CD4-positive, alpha-beta T cell treated with Interleukin-17A for 4 hours (primary cell): ENCODE results near the gene KCNT2.
"Not testable (repeated sequence)": the region's sequence is repeated elsewhere in the genome, so short reads cannot be mapped to it uniquely, and the experiment has no call there.

Experiments used
- DNase-seq: peaks from one replicate; pipeline ENCODE4 v3.0.0-alpha.2; 2020; ENCODE audit warnings: mixed read lengths

Gene KCNT2

DNA sequence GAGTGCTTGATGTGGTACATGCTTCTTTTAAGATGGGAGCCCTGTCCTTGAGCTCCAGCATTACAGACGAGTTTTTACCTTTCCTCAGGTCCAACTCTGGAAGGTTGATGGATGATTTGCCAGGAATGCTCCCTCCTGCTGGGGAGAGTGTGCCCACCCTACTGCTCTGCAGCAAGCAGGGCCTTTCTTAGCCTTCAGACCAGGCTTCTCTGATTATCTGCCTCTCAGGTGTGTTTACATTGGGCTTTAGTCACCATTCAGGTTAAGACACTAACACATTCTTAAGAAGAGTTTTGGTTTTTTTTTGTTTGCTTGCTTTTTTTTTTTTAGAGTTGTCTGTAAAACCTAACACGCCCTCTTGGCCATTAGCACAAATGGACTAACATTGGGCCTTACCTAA lies 301.8 kb downstream of the KCNT2 start:
- no peak for DNase-seq

DNA sequence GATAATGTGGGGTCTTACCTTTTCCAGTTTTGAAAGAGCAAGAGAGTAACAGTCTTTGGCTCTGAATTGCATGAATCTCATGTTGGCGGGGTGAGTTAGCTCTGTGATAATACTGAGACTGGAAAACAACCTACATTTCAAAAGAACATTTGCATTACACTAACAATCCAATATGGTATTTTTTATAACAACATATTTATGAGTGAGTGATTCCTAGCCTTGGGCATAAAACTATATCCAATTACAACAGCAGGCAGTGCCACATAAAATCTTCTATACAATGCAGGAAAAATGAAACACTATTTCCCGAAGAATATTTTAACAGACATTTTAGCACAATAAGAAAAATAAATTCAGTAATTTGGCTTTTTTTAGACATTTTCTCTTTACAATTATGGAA lies 303.0 kb downstream of the KCNT2 start:
- DNase-seq, result no peak

DNA sequence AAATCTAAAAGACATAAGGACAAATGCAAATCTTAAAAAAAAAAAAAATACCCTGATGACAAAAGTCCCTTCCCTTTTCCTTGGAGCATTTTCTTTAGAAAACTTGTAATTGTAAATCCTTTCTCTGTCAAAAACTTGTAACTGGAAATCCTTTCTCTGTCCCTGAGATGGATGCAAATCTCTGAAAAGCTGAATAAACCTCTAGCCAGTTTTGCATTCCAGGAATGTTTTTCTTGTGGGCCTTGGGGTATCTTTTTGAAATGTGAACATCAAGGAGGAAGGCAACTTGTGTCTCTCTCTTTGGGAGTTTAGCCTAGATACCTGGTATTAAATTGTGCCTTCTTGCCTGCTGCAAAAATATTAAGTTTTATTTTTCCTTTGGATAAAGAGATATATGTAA lies 305.3 kb downstream of the KCNT2 start:
- DNase-seq, result no peak

DNA sequence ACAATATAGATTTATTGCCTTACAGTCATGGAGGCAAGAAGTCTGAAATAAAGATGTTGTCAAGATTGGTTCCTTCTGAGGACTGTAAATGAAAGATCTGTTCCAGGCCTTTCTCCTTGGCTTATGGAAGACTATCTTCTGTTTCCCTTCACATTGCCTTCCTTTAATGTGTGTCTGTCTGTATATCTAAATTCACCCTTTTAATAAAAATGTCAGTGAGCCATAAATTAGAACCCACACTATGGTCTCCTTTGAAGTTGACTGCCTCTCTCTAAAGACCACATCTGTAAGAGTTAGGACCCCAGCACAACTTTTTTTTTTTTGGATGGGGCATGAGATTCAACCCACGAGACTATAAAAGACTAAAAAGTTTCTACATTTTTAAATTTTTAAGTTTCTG lies 305.8 kb downstream of the KCNT2 start:
- DNase-seq, result no peak

DNA sequence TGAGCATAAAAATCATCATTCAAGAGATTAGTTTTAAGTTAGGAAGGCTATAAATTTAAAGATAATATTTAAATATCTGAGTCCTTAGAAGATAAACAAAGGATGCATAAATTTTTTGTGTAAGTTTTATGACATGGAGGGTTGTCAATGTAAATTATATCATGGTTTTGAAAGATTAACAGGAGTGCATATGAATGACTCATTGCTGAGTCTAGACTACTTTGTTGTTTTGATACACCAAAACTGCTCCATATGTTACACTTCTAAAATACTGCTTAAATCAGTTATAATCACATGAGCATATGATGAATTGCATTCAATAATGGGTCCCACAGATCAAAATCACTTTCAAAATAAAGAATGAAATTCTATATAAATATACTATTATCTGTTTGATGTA lies 312.5 kb downstream of the KCNT2 start:
- no peak for DNase-seq

DNA sequence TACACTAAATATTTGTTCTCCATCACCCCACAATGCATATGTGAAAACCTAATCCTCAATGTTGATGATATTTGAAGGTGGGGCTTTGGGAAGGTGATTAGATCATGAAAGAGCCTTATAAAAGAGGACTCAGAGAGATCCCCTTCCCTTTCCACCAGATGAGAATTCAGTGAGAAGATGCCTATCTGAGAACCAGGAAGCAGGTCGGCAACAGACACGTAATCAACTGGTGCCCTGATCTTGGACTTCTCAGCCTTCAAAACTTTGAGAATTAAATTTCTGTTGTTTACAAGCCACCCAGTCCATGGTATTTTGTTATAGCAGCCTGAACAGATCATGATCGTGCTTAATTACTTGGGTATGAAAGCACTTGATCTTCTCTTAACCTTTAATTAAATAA lies 329.4 kb downstream of the KCNT2 start:
- DNase-seq, result no peak

DNA sequence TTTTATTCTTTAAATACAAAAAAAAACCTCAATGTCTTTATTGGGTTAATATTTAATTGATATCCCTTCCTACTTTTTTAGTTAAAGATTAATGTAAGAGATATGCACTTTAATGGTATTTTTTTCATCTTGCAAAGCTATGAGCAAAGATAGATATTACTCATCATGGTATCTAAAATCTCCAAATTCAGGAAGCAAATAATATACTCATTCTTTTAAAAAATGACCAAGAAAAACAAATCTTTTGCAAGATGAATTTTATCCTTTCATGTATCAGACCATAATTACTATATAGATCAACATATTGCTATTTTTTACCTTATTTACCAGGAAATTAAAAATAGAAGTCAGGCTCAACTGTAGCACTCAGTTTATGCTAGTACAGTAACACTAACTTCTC lies 330.4 kb downstream of the KCNT2 start:
- DNase-seq, result no peak

DNA sequence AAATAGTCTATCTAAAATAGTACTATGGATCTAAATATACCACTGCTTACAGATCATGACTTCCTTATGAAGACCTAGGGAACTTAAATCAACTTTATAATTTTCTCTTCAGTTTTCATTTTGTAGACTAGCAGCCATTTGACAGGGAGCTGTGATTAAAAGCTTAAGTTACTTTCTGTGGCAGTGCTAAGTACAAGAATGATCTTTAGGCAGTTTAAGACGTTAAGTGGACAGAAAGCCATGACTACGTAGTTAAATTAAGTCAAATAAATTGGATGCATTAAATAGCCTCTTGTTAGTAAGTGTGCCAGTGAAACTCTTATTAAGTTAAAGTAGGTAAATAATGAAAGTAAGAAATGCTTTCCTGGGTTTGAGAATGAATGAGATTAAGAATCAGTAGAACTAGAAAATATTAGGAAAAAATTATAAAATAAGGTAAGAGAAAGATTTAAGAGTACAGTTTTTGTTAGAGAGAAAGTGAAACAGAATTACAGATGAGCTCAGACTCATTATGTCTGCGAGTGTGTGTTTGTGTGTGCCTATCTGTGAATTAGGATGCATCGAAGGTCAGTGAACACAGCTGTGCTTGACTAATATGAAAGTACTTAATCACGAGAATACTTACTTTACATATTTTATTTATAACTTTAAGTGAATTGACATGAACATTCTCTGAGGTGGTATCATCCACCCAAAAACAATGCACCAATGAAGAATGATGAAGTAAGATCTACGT lies 336.9 kb downstream of the KCNT2 start:
- DNase-seq, result no peak

DNA sequence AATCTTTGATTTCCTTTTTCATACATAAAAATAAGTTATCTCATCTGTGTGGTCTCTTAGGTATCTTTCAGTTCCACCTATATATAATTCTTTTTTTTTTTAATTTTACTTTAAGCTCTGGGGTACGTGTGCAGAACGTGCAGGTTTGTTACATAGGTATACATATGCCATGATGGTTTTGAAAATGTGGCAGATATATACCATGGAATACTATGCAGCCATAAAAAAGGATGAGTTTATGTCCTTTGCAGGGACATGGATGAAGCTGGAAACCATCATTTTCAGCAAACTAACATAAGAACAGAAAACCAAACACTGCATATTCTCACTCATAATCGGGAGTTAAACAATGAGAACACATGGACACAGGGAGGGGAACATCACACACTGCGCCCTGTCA lies 345.2 kb downstream of the KCNT2 start:
- not testable (repeated sequence) for DNase-seq

DNA sequence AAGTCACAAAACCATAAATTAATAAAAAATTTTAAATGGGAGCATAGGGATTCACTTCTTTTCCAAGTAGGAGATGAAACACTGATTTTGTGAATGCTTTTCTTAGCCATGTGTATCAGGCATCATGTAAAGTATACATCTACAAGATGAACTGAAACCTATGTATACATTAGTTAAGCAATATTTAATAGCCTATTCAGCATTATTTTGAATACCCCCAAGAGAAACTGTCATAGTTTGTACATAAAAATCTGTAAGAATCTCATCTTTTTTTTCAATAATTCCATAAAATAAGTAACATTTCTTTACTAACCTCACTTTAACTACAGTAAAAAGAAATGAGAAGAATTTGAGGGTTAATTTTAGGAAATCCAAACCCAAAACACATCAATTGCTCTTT lies 348.0 kb downstream of the KCNT2 start:
- DNase-seq, result no peak

DNA sequence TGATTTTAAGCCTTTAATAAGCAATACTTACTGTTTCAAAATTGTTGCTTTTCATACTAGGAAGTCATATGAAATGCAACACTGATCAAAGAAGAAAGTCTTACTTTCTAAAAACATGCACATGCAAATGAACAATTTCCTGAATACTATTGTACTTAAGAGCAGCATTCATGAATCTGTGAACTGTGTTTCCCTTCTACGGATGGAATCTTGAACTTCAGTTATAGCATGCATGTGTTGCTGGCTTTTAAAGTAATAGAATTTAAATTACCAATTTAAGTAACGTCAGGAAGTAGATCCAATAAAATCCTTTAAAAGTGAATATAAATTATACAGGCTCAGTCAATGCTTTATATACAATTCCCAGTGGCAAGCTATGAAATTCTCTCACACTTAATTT lies 348.9 kb downstream of the KCNT2 start:
- DNase-seq, result no peak

DNA sequence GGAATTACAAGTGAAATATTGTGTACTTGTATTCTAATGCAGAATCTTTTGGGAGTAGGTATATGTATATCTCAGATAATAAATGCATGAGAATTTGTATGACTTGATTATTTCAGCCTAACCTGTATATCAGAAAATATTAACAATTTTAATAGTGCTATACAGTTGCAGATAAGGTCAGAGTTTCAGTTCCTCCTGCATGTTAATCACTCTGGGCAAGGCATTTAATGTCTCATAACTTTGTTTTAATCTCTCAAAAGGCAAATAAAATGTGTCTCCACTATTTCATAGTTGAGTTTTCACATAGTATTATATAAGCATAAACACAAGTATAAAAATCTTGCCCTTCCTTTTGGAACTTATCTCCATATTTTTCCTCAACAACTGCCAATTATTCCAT lies 352.5 kb downstream of the KCNT2 start:
- DNase-seq, result no peak

DNA sequence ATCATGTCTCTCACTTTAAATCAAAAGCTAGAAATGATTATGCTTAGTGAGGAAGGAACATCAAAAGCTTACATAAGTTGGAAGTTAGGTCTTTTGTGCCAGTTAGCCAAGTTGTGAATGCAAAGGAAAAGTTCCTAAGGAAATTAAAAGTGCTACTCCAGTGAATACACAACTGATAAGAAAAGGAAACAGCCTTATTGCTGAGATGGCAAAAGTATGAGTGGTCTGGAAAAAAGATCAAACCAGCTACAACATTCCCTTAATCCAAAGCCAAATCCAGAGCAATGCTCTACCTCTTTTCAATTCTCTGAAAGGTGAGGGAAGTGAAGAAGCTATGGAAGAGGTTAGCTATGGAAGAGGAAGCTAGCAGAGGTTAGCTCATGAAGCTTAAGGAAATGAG lies 378.7 kb downstream of the KCNT2 start:
- no peak for DNase-seq

DNA sequence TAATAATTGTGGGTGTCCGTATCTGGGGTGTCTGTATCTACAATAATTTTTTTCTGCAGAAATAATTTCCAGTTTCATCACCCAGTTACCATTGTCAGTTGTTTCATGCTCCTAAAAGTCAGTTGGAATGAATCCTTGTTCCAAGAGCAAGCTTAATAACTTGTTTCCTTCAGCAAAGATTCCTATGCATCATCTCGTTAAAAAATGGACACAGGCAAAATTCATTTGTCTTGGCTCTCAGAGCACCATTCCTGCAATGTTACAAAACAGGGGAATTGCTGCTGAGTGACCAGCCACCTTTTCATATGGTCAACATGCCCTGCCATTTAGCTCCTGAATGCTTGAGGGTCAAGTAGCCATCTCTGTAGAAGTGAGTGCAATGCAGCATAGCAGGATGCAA lies 393.4 kb downstream of the KCNT2 start:
- DNase-seq, result no peak

DNA sequence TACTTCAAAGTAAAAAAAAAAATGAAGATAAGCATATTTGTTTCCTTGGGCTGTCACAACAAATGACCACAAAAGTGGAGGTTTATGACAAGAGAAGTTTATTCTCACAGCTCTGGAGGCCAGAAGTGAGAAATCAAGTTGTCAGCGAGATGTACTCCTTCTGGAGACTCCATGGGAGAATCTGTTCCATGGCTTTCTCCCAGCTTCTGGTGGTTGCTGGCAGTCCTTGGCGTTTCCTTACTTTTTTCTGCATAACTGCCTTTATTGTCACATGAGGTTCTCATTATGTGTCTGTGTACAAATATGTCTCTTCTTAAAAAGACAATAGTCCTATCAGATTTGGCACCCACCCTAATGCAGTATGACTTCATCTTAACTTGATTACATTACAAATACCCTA lies 398.3 kb downstream of the KCNT2 start:
- no peak for DNase-seq

DNA sequence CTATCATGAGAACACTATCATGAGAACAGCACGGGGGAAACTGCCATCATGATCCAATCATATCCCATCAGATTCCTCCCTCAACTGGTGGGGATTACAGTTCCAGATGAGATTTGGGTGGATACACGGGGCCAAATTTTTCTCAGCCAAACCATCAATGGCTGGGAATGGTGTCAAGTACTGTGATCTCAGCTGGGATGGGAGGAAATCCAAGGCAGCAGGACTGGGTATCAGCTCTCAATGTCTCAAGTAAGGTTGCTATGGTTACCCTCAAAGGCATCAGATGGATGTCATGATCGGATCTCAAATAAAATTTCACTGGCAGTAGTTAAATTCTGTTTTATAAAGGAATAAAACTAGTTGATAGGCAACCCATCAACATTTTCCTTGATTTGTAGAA lies 399.0 kb downstream of the KCNT2 start:
- no peak for DNase-seq

DNA sequence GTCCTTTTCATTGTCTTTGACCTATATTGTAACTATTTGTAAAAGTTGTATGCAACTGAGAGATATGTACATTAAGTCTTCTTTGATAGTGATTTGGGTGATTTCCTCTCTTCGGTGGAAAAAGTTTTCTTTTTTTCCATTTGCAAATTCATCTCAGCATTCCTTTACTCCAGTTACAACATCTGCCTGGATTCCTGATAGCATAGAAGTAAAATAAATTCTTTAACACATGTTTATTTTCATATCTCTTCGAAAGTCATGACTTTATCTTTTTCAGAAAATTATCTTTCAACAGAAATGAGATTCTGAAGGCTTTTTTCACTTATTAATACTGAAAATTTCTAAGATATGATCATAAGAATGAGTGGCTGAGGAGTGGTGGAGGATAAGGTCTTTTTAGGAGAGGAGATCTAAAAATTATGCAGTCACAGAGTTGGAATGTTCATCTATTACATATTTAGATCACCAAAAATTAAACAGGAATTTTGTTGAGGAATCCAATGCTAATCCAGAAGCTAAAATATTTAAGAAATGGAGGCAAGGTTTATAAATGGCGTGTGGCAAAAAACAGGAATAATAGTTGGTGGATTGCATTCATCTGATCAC lies 400.5 kb downstream of the KCNT2 start:
- no peak for DNase-seq

DNA sequence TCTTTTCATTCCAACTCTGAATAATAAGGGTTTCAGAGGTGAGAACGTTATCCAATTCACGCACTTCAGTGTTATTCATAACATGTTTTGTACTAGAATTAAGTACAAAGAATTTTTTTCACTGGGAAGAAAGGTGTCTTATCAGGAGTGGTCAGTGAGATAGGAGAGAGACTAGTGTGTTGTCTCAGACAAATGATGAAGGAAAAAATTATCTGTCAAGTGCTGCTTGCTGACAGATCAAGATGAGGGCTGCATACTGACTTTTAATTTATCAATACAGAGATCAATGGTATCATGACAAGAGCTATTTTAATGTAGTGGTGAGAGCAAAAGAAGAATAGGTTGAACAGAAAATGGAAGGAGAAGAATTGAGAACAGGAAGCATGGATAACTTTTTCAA lies 402.4 kb downstream of the KCNT2 start:
- no peak for DNase-seq

DNA sequence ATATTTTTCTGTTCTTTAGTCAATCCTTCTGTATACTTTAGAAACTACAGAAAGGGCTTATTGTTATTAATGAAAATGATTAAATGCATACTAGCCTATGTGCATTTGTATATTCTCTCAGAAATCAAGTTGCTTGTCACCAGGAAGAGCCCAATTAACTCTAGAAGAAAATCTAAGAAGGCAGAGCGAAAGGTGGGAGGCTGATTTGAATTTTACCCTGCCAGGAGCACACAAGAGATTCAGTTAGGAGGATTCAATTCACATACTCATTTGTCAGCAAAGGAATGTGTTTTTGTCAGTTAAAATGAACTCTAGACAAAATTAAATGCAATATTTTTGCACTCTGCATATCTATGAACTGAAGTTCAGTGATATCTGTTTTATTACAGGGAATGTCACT lies 411.8 kb downstream of the KCNT2 start:
- no peak for DNase-seq

DNA sequence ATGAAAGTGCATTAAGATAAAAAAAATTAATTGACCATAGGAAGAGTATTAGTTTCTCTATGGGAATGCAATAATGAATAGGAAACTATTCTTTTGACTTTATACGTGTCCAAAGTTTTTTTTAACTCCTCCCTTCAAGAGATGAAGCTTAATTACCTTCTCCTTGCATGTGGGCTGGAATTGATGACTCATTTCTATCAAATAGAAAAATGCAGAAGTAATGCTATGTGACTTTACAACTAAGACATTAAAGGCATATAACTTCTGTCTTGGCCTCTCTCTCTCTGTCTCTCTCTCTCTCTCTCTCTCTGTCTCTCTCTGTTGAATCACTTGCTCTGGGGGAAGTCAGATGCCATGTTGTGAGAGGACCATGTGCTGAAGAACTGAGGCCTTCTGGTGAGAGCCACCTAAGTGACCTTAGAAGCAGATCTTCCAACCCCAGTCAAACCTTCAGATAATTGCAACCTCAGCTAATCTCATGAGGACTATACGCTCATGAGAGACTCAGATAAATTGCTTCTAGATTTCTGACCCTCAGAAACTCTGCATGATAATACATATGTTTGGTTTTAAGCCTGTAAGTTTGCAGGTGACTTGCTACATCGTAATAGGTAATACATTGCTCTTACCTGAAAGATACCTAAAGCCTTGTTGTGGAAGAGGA lies 414.2 kb downstream of the KCNT2 start:
- no peak for DNase-seq

DNA sequence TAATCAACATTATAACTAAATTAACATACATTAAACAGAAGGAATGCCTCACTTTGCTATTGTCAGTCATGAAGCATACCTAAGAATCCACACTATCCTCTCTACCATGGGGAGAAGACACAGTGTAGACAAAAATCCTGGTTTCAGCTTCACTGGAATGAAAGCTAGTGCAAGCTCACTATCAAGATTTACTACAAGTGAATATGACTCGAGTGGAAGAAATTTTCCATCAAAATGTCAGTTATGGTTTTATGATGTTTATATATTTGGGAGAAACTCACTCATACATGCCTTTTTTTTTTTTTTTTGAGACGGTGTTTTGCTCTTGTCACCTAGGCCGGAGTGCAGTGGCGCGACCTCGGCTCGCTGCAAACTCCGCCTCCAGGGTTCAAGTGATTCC lies 424.3 kb downstream of the KCNT2 start:
- no peak for DNase-seq

DNA sequence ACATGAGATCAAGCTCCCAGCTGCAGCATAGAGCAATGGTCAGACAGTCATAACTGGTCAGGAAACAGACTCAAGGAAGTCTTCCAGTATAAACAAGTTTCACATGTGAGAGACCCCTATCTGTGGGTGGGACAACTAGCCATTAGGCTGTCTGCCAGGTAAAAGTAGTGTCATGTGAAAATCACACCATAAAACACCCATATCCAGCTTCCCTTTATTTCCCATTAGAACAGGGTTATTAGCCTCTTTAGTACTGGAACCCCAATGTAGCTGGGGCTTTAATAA lies 426.7 kb downstream of the KCNT2 start:
- no peak for DNase-seq

DNA sequence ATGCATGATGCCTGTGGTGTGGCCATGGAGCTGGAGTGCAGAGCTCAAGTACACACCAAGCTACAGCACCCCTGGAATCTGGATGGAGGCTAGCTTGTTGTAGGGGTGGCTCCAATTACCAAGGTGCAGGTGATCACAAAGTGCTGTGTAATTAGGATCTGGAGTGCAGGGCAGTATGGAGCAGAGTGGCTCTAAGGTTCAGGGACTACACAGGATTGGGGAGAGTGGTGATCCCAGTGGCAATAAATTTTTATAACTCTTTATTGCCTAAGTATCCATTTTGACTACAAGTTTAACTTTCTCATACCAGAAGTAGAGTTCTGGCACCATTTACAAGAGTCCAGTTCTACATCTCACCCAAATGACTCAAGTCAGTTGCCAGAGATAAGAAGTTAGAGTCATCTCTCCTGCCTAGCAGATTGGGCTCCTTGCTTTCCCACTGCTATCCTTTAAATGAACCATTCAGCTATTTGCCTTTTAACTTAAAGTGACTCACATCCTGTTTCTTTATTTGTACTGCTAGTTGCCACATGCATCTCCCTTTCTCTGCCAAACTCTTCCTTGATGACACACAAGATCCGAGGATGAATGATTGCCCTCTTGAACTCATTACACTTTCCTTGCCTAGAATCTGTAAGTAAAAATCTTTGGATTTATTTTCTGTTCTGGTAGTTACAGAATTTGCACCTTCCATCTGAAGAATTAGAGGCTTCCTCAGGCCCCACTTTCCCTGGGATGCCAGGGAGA lies 427.2 kb downstream of the KCNT2 start:
- no peak for DNase-seq

DNA sequence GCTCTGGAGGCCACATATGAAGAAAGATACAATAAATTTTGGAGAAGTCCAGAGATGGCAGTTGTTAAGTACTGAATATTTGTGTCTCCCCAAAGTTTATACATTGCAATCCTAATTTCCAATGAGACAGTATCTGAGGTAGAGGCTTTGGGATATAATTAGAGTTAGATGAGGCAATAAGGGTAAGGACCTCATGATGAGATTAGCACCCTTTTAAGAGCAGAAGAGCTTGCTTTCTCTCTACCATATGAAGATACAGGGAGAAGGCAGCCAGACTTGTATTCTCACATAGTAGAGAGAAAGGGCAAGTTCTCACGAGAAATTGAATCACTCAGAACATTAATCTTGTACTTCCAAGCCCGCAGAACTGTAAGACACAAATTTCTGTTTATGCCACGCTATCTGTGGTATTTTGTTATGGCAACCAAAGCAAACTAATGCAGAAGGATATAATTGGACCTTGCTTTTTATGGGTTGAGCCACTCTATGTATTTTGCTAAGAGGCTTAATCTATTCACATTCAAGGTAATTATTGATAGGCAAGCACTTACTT lies 430.1 kb downstream of the KCNT2 start:
- DNase-seq, result no peak
